Activated CD4-positive, alpha-beta T cell treated with anti-CD3 and anti-CD28 coated beads for 24 hours (primary cell): Measurements from ENCODE around the gene SAMD8.
"Not testable (repeated sequence)": the region's sequence is repeated elsewhere in the genome, so short reads cannot be mapped to it uniquely, and the experiment has no call there.

Experiments used
- DNase-seq, 2 donors: peaks; one replicate each; pipeline ENCODE4 v3.0.0-alpha.2; 2020; ENCODE audit warnings: low read depth in 2 of 2

Gene SAMD8

DNA sequence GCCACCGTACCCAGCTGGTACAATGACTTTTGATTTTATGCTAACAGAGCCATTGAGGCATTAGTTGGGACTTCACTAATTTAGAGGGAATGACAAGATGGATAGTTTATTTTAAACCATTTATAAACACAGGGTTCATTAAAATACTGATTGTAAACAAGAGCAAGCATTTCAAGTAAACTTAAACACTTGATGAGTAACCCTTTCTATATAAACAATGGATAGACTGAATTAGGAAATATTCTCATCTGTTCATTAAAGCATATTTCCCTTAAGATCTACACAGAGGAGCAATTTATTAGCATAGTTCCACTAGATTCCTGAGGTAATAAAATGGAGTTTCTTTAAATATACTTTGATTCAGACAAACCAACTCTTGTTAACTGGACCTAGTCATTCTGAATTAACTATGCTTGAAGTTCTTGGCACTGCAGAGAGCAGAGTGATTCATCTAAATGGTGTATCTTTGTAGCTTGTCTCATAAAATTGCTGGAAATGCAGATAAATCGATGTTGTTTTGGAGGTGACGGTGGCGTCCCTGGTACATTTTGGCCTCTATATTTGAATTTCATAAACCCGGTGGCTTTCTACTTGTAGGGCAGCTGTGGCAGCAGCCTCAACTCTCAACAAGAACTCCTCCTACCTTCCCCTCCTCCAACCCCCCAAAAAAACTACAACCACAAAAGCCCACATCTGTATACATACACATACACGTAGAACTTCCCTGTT, 83.7 kb downstream of the SAMD8 start:
- no peak for DNase-seq

DNA sequence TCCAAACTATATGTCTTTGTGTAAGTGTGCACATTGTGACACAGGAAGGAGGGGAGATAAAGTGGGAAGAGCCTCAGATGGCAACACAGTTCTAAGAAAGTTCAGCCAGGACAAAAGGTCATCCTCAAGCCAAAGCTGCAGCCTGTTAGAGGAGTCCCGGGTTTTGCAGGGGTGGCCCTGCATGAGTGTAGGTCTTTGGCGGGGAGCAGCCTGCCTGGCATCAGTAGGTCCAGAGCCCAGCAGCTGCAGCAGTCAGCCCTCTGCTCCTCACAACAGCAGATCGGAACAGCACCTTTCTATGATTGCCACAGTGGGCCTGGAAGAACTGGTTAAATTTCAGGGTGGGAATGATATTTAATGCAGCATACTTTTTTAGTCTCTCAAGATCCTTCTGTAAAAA, 85.6 kb downstream of the SAMD8 start:
- DNase-seq = no peak

DNA sequence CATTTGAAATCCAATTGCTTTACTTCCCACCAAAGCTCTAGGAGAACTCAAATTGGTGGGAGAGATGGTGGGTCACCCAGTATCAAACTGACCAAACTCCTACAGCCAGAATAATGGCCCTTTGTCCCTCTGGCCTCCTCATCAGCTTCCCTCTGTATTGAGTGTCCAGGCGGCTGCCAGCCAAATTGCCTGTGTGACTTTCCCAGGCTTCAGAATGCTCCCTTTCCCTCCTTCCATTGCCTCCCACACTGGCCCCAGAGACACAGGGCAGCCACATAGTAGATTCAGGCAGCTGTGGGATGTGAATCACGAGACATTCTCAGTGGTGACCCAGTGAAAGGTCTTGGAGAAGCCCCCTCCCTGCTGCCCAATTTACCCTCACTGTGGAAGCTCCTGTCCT, 86.5 kb downstream of the SAMD8 start:
- no peak for DNase-seq

DNA sequence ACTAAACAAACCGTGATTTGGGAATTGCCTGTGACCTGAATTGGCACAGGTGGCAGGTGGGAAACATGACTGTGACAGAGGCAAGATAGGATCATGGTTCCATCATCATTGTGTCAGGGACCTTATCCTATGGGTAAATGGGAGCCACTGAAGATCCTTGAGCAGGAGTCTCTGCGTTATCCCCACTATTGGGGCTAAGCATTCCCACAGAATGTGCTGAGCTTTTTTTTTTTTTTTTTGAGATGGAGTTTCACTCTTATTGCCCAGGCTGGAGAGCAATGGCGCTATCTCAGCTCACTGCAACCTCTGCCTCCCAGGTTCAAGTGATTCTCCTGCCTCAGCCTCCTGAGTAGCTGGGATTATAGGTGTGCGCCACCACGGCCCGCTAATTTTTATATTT, 88.5 kb downstream of the SAMD8 start:
- not testable (repeated sequence) for DNase-seq

DNA sequence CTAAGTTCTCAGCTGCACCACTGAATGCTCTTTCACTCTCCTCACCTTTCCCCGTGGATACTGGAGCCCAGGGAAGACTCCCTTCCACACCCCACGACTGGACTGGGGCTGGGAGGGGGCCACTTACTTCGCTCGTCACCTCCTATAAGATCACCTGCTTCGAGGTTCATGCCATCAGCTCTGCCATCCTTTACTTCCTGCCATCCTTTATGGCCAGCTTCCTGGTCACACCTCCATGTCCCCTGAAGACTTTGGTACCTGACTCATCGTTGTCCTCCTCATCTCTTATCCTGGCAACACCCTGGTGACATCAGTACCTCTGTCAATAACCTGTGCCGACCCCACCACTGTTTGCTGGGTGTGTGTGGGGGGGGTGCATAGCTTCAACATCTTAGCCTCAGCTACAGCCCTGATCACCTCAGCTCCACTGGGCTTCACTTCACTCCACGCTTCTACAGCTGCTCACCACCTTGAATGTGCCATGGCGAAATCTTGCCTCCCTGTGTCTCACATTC, 90.4 kb downstream of the SAMD8 start:
- no peak for DNase-seq

DNA sequence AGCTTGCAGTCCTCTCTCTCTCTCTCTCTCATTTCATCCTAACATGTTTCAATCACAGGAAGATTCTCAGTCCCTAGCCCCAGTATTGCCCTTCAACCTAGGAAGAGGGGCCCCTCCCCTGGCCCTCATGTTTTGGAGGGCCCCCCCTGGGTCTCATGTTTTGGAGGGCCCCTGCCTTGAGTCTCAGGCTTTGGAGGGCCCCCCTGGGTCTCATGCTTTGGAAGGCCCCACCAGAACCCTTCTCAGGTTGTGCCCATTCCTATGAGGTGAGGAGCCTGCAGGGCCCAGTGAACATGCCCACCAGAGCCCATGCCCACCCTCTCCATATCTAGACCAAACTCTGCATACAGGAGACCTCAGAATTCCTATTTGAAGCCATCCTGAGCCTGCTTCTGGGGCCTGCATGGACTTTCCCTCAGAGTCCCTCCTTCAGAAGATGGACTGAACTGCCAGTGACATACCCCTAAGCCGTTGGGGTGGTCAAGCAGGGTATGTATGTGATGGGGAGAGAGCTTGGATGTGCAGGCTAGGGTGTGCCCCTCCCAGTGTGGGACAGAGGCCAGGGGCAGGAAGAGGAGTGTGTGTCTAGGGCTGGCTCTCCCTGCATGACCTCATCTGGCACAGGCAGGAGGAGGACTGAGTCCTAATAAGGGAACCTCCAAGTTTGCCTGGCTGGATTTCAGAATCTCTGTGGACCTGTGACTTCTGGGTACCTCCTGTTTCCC, 91.0 kb downstream of the SAMD8 start:
- DNase-seq = no peak

DNA sequence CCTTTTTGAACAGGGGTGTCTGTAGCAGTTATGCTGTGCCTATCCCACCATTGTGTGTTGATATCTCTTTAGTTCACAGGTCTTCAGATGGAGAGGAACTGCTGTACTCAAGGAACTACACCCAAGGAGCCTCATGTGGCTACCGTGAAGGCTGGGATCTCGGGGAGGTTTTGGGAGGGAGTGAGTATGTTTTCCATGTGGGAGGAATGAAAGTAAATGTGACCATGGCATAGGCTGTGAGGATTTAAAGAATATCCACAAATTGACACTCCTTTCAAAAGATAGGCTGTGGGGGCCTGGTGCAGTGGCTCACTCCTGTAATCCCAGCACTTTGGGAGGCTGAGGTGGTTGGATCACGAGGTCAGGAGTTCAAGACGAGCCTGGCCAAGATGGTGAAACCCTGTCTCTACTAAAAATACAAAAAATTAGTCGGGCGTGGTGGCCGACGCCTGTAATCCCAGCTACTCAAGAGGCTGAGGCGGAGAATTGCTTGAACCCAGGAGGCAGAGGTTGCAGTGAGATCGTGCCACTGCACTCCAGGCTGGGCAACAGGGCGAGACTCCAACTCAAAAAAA, 91.7 kb downstream of the SAMD8 start:
- not testable (repeated sequence) for DNase-seq

DNA sequence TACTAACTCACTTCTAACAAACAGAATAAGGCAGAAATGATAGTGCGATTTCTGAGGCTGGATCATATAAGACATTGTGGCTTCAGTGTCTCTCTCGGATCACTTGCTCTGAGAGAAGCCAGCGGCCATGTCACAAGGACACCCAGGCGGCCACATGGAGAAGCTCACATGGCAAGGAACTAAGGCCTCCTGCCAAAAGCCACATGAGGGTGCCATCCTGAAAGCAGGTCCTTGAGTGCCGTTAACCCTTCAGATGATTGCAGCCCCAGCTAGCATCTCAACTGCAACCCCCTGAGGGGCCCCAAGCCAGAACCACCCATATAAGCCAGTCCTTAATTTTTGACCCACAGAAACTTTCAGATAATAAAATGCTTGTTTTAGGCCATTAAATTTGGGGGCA, 92.3 kb downstream of the SAMD8 start:
- no peak for DNase-seq

DNA sequence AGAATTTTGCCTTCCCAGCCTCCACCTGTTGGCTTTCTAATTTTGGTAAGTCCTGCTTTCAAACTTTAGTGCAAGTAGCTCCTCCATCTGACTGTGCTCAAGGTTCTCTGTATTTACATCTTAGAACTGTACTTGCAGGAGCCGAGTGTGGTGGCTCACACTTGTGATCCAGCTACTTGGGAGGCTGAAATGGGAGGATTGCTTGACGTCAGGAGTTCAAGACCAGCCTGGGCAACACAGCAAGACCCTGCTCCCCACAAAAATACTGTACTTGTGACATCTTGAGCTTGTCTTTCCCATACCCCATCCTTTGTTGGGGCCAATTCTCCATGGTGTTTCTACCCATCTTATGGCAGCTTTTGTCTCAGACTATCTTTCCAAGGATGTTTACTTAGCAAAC, 94.5 kb downstream of the SAMD8 start:
- no peak for DNase-seq

DNA sequence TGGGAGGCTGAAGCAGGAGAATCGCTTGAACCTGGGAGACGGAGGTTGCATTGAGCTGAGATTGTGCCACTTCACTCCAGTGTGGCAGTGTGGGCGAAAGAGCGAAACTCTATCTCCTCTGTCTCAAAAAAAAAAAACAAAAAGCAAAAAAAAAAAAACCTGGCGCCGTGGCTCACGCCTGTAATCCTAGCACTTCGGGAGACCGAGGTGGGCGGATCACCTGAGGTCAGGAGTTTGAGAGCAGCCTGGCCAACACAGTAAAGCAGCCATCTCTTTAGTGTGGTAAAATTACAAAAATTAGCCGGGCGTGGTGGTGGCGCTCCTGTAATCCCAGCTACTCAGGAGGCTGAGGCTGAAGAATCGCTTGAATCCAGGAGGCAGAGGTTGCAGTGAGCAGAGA, 95.2 kb downstream of the SAMD8 start:
- not testable (repeated sequence) for DNase-seq

DNA sequence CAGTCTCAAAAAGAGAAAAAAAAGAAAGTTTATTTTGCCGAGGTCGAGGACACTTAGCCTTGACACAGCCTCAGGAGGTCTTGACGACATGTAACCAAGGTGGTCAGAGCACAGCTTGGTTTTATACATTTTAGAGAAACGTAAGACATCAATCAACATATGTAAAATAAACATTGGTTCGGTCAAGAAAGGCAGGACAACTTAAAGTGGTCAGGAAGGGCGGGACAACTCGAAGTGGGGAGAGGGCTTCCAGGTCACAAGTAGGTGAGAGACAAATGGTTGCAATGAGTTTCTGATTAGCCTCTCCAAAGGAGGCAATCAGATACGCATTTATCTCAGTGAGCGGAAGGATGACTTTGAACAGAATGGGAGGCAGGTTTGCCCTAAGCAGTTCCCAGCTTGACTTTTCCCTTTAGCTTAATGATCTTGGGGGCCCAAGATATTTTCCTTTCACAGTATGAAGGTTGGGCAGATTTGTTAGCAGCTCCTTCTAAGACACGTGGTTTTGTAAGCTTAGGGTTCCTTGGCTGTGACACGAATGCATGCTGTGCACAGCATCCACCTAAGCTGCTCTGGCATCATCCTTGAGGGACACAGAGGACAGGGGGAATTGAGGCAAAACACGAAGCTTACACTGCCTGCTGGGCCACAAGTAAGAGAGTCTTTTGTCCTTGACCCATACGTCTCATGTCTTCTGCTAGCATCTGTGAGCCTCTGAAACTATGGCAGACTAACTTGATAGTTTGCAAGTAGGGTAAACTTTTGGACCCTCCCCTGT, 95.8 kb downstream of the SAMD8 start:
- no peak for DNase-seq

DNA sequence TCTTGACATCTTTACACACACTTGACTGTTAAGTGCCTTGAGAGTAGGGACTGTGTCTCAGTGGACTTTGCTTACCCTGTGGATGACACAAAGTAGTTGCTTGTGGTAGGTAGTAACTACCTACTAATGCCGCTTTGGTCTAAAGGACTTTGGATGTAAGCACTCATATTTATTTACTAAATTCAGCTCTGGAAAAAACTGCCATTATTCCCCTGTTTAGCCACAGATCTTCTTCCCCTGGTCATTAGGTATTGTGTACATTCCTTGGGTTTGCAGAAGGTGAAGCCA, 96.3 kb downstream of the SAMD8 start:
- no peak for DNase-seq

DNA sequence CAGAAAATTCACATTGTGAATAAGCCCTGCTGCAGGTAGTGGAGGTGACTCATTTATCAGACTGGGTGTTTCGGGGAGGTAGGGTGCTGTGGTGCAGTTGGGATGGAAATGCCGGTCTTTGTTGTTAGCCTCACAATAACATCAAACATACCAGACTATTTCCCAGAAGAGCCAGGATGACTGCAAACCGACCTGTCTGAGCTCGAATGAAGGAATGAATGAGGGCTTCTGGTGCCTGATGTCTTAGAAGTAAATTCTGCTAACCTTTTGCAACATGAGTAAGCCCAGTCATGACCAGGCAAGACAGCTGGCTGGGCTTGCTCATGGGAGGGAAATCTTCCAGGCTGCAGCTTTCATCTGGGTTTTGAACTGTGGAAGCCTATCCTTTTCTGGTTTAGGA, 96.7 kb downstream of the SAMD8 start:
- no peak for DNase-seq

DNA sequence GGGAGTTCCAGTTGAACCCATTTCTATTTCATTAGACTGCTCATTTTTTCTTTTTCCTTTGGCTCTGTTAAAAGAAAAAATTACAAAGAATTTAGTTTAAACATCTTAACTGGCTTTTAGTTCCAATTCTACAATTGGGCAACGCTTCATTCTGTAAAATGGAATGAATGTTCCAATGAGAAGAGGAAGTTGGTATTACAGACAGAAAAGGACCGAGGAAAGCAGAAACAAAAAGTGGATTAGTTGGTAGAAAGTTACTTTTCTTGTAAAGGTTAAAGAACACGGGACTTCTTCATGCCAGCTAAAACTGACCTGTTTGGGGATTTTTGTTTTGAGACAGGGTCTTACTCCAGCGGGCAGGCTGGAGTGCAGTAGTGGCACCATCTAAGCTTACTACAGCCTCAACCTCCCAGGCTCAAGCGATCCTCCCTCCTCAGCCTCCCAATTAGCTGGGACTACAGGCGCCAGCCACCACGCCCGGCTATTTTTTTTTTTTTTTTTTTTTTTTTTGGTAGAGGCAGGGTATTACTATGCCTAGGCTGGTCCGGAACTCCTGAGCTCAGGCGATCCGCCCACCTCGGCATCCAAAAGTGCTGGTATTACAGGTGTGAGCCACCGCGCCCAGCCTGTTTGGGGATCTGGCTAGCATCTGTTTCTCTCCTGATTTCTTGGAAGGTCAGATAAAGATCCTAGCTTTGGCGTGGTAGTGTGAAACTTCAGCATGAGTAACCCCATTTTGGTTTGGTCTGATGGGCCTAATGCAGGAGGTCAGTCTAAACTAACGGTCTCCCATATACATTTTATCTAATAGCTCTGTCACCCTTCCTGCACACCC, 97.8 kb downstream of the SAMD8 start:
- DNase-seq = peak in 1 of 2 donors; percentile 15

DNA sequence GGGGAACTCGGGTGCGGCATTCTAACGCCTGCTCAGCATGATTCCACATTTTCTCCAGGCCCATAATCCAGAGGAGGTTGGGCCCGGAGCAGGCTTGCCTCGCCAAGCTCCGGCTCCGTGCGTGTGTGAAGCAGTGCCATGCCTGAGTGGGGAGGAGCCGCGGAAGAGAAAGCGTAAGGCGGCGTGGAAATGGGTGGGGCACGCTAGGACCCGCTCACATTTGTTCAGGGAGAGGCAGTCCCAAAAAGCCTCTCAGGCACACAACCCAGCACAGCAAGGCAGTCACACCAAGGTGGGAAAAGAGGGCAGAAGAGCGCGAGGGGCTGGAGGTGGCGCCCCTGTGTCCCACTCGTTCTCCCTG, 98.4 kb downstream of the SAMD8 start:
- peak; percentile 53 to 64 for DNase-seq

DNA sequence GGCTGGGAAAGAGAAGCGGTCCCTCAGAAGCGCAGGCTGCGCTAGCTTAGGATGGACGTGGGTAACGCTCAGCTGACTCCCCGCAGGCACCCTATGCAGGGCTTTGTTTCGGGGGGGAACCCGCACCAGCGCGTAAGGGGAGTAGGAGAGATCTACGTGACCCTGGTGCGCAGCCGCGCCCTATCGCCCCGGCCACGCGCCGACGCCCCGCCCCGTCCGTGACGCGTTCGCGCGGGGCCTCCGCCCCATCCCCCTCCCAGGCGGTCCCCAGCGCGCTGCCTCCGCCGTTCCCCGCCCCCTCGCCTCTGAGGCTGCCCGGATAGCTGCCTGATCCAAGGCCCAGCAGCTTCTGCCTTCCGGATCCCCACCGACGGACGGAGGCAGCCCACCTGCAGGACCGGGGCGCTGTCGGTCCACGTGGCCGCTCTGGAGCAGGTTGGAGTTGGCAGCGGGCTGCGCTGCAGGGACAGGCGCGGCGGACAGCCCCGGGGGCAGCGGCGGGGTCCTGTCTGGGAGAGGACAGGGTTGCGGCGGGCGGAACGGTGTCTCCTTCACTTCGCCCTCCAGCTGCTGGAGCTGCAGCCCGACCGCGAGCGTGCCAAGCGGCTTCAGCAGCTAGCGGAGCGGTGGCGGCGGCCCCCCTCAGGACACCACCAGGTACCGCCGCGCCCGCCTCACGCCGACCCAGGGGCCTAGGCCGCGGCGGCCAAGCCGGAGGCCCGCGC, 99.0 kb downstream of the SAMD8 start, which contains the start of gene VDAC2:
TSS of gene VDAC2 (plus strand) at position 515 of the 725 bp plus-strand sequence. CDS start 363 bp downstream, outside the sequence.
- DNase-seq = peak; percentile 90 to 91

DNA sequence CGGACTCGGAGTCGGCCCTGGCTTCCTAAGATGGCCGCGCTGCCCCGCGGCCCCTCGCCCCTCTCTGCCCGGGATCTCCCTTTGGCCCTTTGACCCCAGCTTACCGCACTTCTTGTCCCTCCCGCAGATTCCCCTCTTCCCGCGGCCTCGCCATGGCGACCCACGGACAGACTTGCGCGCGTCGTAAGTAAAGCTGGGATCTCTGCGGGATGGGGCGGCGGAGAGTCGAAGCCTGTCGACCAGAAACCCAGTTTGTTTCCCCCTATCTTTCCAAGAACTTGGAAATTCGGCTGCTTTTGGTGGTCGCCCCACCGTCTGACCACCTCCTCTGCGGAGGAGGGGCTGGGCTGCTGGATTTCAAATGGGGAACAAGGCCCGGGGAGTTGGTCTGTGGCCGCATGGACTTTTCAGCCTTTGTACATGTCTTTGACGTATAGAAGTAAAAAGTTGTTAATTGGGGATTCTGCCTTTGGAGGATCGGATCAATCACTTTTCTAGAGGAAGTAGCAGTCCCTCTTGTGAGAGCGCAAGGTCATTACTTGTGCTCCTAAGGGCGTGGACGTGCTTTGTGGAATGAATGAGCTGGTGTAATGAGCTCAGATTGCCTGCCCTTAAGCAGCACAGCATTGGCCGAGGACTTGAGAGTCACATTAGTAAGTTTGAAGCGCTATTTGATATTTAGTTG, 99.7 kb downstream of the SAMD8 start:
- peak in 1 of 2 donors; percentile 4 for DNase-seq

DNA sequence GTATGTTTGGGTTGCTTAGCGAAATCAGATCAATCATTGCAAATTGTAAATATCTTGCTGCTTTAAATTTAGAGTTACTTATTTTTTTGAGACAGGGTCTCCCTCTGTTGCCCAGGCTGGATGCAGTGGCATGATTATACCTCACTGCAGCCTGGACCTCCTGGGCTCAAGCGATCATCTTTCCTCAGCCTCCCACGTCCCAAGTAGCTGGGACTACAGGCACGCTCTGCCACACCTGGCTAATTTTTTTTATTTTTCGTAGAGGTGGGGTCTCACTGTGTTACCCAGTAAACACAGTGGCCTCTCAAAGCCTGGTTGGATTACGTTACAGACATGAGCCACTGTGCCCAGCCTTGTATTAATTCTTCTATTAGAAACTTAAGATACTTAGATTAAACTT, 100.9 kb downstream of the SAMD8 start:
- DNase-seq = no peak

DNA sequence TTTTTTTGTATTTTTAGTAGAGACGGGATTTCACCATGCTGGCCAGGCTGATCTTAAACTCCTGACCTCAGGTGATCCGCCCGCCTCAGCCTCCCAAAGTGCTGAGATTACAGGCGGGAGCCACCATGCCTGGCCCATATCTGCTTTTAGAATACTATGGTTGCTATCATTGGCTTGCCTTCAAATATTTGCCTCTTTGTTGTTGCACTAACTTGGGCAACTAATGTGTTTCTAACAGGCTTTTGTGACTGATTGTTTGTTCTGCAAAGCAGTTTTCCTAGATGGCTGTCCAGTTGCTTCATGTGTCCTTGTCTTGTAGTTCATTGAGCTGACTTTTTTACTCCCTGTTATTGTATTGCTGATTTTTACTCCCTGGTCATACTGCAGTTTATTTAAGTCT, 108.8 kb downstream of the SAMD8 start:
- DNase-seq = no peak

DNA sequence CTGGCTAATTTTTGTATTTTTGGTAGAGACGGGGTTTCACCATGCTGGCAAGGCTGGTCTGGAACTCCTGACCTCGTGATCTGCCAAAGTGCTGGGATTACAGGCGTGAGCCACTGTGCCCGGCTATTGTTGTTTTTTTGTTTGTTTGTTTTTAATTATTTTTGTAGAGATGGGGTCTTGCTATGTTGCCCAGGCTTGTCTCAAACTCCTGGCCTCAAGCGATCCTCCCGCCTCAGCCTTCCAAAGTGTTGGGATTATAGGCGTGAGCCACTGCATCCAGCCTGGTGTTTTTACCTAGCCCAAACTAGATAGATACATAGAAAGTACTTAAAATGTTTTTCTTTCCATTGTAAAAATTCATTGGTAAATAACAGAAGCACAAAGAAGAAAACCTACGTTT, 110.0 kb downstream of the SAMD8 start:
- not testable (repeated sequence) for DNase-seq
